Heart left ventricle (tissue), 16 donors: Measurements from ENCODE around the gene ANO3. TPM values are rescaled to one million over a fixed set of nuclear protein-coding genes. Genes with fewer than 3 reads are reported as not detected.

ENCODE experiments used
- ATAC-seq, 4 donors: fragments of 200-7000 bp; cut with Tn5 transposase; one replicate each; pipeline ENCODE4 v1.9.1; 2020 to 2022; ENCODE audit warnings: moderate library complexity in 4 of 4, mild to moderate bottlenecking in 3 of 4, moderate number of reproducible peaks in 1 of 4
- DNase-seq, 5 donors: peaks; one replicate each; pipeline ENCODE4 v3.0.0-alpha.2; 2020
- H3K27ac ChIP-seq, 12 donors: fragments of 200-600 bp; sonication (generic) in 4 of 12; one replicate each; pipeline versions ENCODE4 v1.5.0 to v1.8.0; 2016 to 2022; ENCODE audit warnings: mild to moderate bottlenecking in 2 of 12
- H3K27me3 ChIP-seq, 9 donors: fragments of 200-600 bp; sonication (generic) in 2 of 9; one replicate each; pipeline versions ENCODE4 v1.5.1 to v1.8.0; 2016 to 2022; ENCODE audit warnings: mild to moderate bottlenecking in 3 of 9
- H3K36me3 ChIP-seq, 9 donors: fragments of 200-600 bp; sonication (generic) in 2 of 9; one replicate each; pipeline versions ENCODE4 v1.5.0 to v1.8.0; 2018 to 2022; ENCODE audit warnings: mild to moderate bottlenecking in 2 of 9
- H3K4me1 ChIP-seq, 12 donors: fragments of 200-600 bp; sonication (generic) in 4 of 12; one replicate each; pipeline versions ENCODE4 v1.5.0 to v1.8.0; 2016 to 2022; ENCODE audit warnings: mild to moderate bottlenecking in 3 of 12
- H3K4me3 ChIP-seq, 12 donors: fragments of 200-600 bp; sonication (generic) in 4 of 12; one replicate each; pipeline versions ENCODE4 v1.5.0 to v1.8.0; 2017 to 2022; ENCODE audit warnings: mild to moderate bottlenecking in 9 of 12, moderate library complexity in 4 of 12
- H3K9me3 ChIP-seq, 12 donors: fragments of 200-600 bp; sonication (generic) in 4 of 12; one replicate each; pipeline versions ENCODE4 v1.5.0 to v1.8.0; 2016 to 2022; ENCODE audit warnings: mild to moderate bottlenecking in 1 of 12
- CTCF ChIP-seq, 12 donors: fragments of 200-600 bp; sonication (generic) in 4 of 12; IDR thresholded peaks; one replicate each; pipeline versions ENCODE4 v1.5.0 to v1.8.0; 2018 to 2022; ENCODE audit warnings: antibody characterized with exemption in 12 of 12, mild to moderate bottlenecking in 5 of 12
- POLR2A ChIP-seq, 2 donors: fragments of 450-650 bp; IDR thresholded peaks; one replicate each; pipeline ENCODE4 v1.6.1; 2017; ENCODE audit warnings: antibody characterized with exemption in 2 of 2, mild to moderate bottlenecking in 2 of 2, moderate library complexity in 2 of 2
- WGBS, 4 donors: extraction: QIAGEN DNeasy Blood & Tissue Kit in 2 of 4; methylation state at CpG; one replicate each; pipeline versions ENCODE4 v1.1.5 to v1.1.7; 2013 to 2018; 5-methylcytosine and 5-hydroxymethylcytosine counted together
- intact Hi-C, 10 donors: fragments of 100-400 bp; cut with DNase I; formaldehyde crosslinking; loops; one replicate each; pipeline versions ENCODE4 v1.11.1 to v1.14.2; 2022
- polyA plus RNA-seq, 2 donors: library from polyadenylated mRNA; stranded (reverse); fragments of 200-250 nt; gene quantifications; one replicate each; pipeline ENCODE4 v1.2.3, GENCODE V29; 2013
- total RNA-seq, 9 donors: library from RNA; depleted of rRNA in 2 of 9; stranded (reverse); fragments of >200 nt in 2 of 9; fragmentation: NEBNext Ultra II Directional in 3 of 9; extraction: Animal tissue kit (Norgen Biotek cat#: 25700) in 3 of 9; gene quantifications; one replicate each; pipeline versions ENCODE4 v1.1.0 to v1.2.4, GENCODE V29; 2016 to 2023
- donor health status: ischemic (EF 13 %, LVEDD 7.1; RV severe dilation, severe dysfunction).
- donor health status: healthy with polysubstance abuse.
- donor health status: DM: no; HTN: yes; CAD: no.
- donor health status: DM: no; HTN: no; CAD: no.
- donor health status: ischemic (EF 25% LVEDD 6.9; RV normal size, moderate dysfunction).
- donor health status: ischemic (EF 25% LVEDD 5.7; RV mildly dilated, moderate dysfunction).
- donor health status: healthy.
- donor health status: DM: yes; HTN: yes; CAD: no.
- donor health status: ischemic (EF 35%, LVEDD 5.7; RV mildly dilated, moderate dysfunction).
- donor health status: nonischemic (EF 11% LVEDD 7.7; RV severe dilation, severe dysfunction).
- donor health status: DM: yes; HTN: yes; CAD: no.
- donor health status: PGD.
- donor health status: ischemic (EF 29% LVEDD 5.4; RV normal size, mild dysfunction).
- donor health status: nonischemic (EF 23%, LVEDD 6.1; RV moderate dilation, normal function).

The ANO3 gene
- total and polyA plus RNA-seq, 11 donors, result 0.04 to 0.54 (median 0.12) TPM; not detected in 6

- Histone ChIP-seq H3K36me3 (no peaks in the 10 kb centered on the region), H3K4me3 (no peak overlapping the region), H3K27ac (no peak overlapping the region), H3K4me1 (no peaks in the 10 kb centered on the region), H3K27me3 (no peaks in the 10 kb centered on the region), H3K9me3 (peaks cover 0 to 3% (median 0%) of the 10 kb centered on the region in 12 donors)
- DNase-seq, result no peak
- intact Hi-C loops, result no loop called here
- TF ChIP-seq POLR2A (IDR thresholded peaks at IDR 0.05) (no peak), CTCF (IDR thresholded peaks at IDR 0.05) (no peak)
- no peak for ATAC-seq
- 79 to 87% (median 82%) methylated on average over 2 of the region's 2 CpGs for WGBS, 4 donors
Observed at GRCh38 chr11:26597899-26598298, 266.0 kb downstream of the ANO3 start.

DNA sequence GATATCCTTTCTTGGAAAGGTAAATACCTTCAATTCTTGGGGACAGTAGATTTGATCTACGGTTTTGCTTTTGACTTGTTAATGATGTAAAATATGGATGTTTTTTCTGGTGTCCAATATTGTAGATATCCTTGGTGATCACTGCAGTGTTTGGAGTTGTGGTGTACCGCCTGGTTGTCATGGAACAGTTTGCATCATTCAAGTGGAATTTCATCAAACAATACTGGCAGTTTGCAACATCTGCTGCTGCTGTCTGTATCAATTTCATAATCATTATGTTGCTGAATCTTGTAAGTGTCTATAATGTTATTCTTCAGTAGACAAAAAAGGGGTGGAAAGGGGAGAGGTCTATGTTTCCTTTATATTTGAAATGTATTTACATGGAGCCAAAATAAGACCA, 267.5 kb downstream of the ANO3 start:
- DNase-seq, result no peak
- ATAC-seq, result no peak
- H3K4me1 ChIP-seq, result no peaks in the 10 kb centered on the region
- intact Hi-C loops, result no loop called here
- H3K27me3 ChIP-seq, result no peaks in the 10 kb centered on the region
- no peaks in the 10 kb centered on the region for H3K36me3 ChIP-seq
- H3K4me3 ChIP-seq, result no peak overlapping the region
- no peak for TF ChIP-seq POLR2A (IDR thresholded peaks at IDR 0.05)
- TF ChIP-seq CTCF (IDR thresholded peaks at IDR 0.05), result no peak
- H3K27ac ChIP-seq, result no peak overlapping the region
- WGBS, 4 donors, result 68 to 77% (median 71%) methylated on average over 2 of the region's 2 CpGs
- H3K9me3 ChIP-seq, result peaks cover 0 to 11% (median 0%) of the 10 kb centered on the region in 12 donors

GRCh38 chr11:26599876-26600434, 268.0 kb downstream of the ANO3 start:
- no peaks in the 10 kb centered on the region for H3K4me1 ChIP-seq
- no peak overlapping the region for H3K27ac ChIP-seq
- H3K9me3 ChIP-seq, result peaks cover 0 to 15% (median under 1%) of the 10 kb centered on the region in 12 donors
- no peak for ATAC-seq
- WGBS, 4 donors, result 66 to 73% (median 68%) methylated on average over 3 of the region's 4 CpGs
- no peak for TF ChIP-seq POLR2A (IDR thresholded peaks at IDR 0.05)
- no peak for TF ChIP-seq CTCF (IDR thresholded peaks at IDR 0.05)
- H3K27me3 ChIP-seq, result no peaks in the 10 kb centered on the region
- H3K4me3 ChIP-seq, result no peak overlapping the region
- intact Hi-C loops, result no loop called here
- DNase-seq, result no peak
- H3K36me3 ChIP-seq, result no peaks in the 10 kb centered on the region

DNA sequence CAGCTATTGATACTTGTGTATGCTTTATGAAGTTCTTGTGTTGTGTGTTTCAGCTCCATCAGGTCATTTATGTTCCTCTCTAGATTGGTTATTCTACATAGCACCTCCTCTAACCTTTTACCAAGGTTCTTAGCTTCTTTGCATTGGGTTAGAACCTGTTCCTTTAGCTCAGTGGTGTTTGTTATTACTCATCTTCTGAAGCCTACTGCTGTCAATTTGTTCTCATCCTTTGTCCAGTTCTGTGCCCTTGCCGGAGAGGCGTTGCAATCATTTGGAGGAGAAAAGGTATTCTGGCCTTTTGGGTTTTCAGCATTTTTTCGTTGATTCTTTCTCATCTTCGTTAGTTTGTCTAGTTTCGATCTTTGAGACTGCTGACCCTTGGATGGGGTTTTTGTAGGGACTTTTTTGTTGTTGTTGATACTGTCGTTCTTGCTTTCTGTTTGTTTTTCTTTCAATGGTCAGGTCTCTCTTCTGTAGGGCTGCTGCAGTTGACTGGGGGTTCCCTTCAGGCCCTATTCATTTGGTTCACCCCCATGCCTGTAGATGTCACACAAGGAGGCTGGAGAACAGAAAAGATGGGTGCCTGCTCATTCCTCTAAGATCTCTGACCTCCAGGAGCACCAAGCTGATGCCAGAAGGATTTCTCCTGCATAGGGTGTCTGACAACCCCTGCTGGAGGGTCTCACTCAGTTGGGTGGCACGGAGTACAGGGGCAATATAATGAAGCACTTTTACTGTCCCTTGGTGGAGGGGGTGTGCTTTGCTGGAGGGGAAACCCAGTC, 276.0 kb downstream of the ANO3 start:
- Histone ChIP-seq H3K27me3 (no peaks in the 10 kb centered on the region), H3K36me3 (no peaks in the 10 kb centered on the region), H3K4me1 (no peaks in the 10 kb centered on the region), H3K4me3 (no peak overlapping the region), H3K27ac (no peak overlapping the region), H3K9me3 (peaks cover 0 to 41% (median 6%) of the 10 kb centered on the region in 12 donors)
- DNase-seq (no peak), ATAC-seq (no peak)
- TF ChIP-seq POLR2A (IDR thresholded peaks at IDR 0.05), result no peak
- no peak for TF ChIP-seq CTCF (IDR thresholded peaks at IDR 0.05)
- intact Hi-C loops, result no loop called here
- 73 to 90% (median 82%) methylated on average over 7 of the region's 7 CpGs for WGBS, 4 donors
